Left lung (tissue), 10 donors: ENCODE data around the gene FAM32A. TPM values are rescaled to one million over a fixed set of nuclear protein-coding genes. Genes with fewer than 3 reads are reported as not detected.

Experiments
- ATAC-seq: fragments of 200-7000 bp; cut with Tn5 transposase; one replicate; pipeline ENCODE4 v1.9.1; 2020; ENCODE audit warnings: moderate library complexity
- DNase-seq, 4 donors: peaks; one replicate each; pipeline ENCODE4 v3.0.0-alpha.2; 2013 to 2020
- H3K27ac ChIP-seq, 2 donors: fragments of 200-600 bp; sonication (generic) in 1 of 2; one replicate each; pipeline versions ENCODE4 v1.5.0 to v1.8.0; 2020 to 2021
- H3K27me3 ChIP-seq, 2 donors: fragments of 200-600 bp; sonication (generic) in 1 of 2; one replicate each; pipeline versions ENCODE4 v1.5.0 to v1.8.0; 2020 to 2021
- H3K36me3 ChIP-seq, 2 donors: fragments of 200-600 bp; sonication (generic) in 1 of 2; one replicate each; pipeline versions ENCODE4 v1.5.0 to v1.8.0; 2020 to 2021
- H3K4me1 ChIP-seq, 2 donors: fragments of 200-600 bp; one replicate each; pipeline ENCODE4 v1.8.0; 2021
- H3K4me3 ChIP-seq, 2 donors: fragments of 200-600 bp; sonication (generic) in 1 of 2; one replicate each; pipeline versions ENCODE4 v1.5.0 to v1.8.0; 2020 to 2021; ENCODE audit warnings: mild to moderate bottlenecking in 1 of 2
- H3K9me3 ChIP-seq, 2 donors: fragments of 200-600 bp; sonication (generic) in 1 of 2; one replicate each; pipeline versions ENCODE4 v1.5.0 to v1.8.0; 2020 to 2021
- intact Hi-C, 2 donors: fragments of 100-400 bp; cut with DNase I; formaldehyde crosslinking; loops; one replicate each; pipeline versions ENCODE4 v1.11.2 to v1.14.2; 2022
- polyA plus RNA-seq, 6 donors: library from polyadenylated mRNA; unstranded; fragments of 120-200 nt; gene quantifications; one replicate each; pipeline ENCODE4 v1.2.1, GENCODE V29; 2013; ENCODE audit not compliant: insufficient read length in 6 of 6
- total RNA-seq, 2 donors: library from RNA; stranded (reverse); fragmentation: NEBNext Ultra II Directional; extraction: Animal tissue kit (Norgen Biotek cat#: 25700); gene quantifications; one replicate each; pipeline ENCODE4 v1.2.1, GENCODE V29; 2021
- TF ChIP-seq, protein P1 (sequence below), 2 donors: fragments of 200-600 bp; sonication (generic) in 1 of 2; IDR thresholded peaks; one replicate each; pipeline versions ENCODE4 v1.5.0 to v1.8.0; 2021; ENCODE audit warnings: antibody characterized with exemption in 2 of 2
- donor health status: DM: no; HTN: yes; CAD: no.
- donor health status: DM: no; HTN: no; CAD: no.

The FAM32A gene
- total and polyA plus RNA-seq, 8 donors, result 57.1 to 109 (median 101) TPM

DNA sequence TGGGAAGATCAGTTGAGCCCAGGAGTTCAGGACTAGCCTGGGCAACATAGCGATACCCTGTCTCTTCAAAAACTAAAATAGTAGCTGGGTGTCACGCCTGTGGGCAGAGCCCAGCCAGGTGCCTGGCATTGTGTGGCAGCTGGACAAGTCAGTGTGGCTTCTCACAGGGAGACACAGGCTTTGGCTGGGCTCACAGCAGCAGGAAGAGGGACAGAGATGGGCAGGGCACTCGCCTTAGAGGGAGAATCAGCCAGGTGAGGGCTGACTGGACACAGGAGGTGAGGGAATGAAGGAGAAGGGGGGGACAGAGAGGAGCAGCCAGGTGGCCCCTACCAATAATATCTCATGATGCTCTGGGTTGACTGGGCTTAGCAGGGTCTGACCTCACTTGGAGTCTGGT lies 3.3 kb downstream of the FAM32A start:
- H3K36me3 ChIP-seq, result peaks cover 0 to 70% of the 10 kb centered on the region in 2 donors
- ATAC-seq, result no peak

DNA sequence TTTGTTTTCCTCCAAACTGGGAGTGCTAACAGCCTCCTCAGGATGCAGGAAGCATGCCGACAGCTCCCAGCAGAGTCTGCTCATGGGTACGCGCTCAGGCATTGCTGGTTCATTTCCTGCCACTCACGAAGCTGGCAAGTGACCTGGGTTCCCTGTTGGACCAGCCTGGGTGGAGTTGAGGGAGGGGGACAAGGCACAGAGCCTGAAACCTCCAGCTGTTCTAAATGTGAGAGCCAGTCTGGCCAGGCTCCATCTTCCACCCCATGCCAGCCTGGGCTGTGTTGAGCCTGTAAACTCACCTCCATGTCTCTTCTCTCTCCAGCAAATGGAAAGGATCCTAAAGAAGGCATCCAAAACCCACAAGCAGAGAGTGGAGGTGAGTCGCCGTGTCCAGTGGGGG lies 5.0 kb downstream of the FAM32A start:
- H3K4me1 ChIP-seq, result peaks cover 5 to 29% of the 10 kb centered on the region in 2 donors
- H3K36me3 ChIP-seq, result peaks cover 0 to 77% of the 10 kb centered on the region in 2 donors
- intact Hi-C loops, result no loop called here
- H3K9me3 ChIP-seq, result no peaks in the 10 kb centered on the region
- no peaks in the 10 kb centered on the region for H3K27me3 ChIP-seq
- no peak overlapping the region for H3K4me3 ChIP-seq
- TF ChIP-seq, protein P1, sequence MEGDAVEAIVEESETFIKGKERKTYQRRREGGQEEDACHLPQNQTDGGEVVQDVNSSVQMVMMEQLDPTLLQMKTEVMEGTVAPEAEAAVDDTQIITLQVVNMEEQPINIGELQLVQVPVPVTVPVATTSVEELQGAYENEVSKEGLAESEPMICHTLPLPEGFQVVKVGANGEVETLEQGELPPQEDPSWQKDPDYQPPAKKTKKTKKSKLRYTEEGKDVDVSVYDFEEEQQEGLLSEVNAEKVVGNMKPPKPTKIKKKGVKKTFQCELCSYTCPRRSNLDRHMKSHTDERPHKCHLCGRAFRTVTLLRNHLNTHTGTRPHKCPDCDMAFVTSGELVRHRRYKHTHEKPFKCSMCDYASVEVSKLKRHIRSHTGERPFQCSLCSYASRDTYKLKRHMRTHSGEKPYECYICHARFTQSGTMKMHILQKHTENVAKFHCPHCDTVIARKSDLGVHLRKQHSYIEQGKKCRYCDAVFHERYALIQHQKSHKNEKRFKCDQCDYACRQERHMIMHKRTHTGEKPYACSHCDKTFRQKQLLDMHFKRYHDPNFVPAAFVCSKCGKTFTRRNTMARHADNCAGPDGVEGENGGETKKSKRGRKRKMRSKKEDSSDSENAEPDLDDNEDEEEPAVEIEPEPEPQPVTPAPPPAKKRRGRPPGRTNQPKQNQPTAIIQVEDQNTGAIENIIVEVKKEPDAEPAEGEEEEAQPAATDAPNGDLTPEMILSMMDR (IDR thresholded peaks at IDR 0.05), result no peak
- DNase-seq, result no peak
- ATAC-seq, result no peak
- no peak overlapping the region for H3K27ac ChIP-seq

More for the DNA sequence above, 3.3 kb downstream of the FAM32A start:
- Histone ChIP-seq H3K4me3 (no peak overlapping the region), H3K27ac (no peak overlapping the region), H3K4me1 (peaks cover 5 to 29% of the 10 kb centered on the region in 2 donors), H3K27me3 (no peaks in the 10 kb centered on the region), H3K9me3 (no peaks in the 10 kb centered on the region)
- intact Hi-C loops, result no loop called here
- TF ChIP-seq, protein P1 (IDR thresholded peaks at IDR 0.05), result no peak
- no peak for DNase-seq

DNA sequence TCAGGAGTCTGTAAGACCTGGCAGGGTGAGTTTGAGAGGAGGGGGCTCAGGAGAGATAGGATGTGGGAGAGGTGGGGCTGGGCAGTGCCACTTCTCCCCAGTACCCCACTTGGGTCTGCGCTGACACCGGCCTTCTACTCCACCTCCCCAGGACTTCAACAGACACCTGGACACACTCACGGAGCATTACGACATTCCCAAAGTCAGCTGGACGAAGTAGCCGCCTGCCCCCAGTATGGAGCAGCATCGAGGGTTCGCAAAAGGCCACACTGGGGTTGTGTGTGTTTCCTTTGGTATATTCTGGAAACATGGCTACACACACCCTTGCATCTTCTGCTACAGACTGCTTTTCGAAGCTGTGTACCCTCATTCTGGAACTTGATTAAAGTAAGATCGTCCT lies 5.5 kb downstream of the FAM32A start:
- Histone ChIP-seq H3K27me3 (no peaks in the 10 kb centered on the region), H3K36me3 (peaks cover 0 to 77% of the 10 kb centered on the region in 2 donors), H3K27ac (no peak overlapping the region), H3K4me3 (no peak overlapping the region), H3K4me1 (peaks cover 5 to 28% of the 10 kb centered on the region in 2 donors), H3K9me3 (no peaks in the 10 kb centered on the region)
- intact Hi-C loops, result no loop called here
- no peak for ATAC-seq
- TF ChIP-seq, protein P1 (IDR thresholded peaks at IDR 0.05), result no peak
- DNase-seq, result no peak

DNA sequence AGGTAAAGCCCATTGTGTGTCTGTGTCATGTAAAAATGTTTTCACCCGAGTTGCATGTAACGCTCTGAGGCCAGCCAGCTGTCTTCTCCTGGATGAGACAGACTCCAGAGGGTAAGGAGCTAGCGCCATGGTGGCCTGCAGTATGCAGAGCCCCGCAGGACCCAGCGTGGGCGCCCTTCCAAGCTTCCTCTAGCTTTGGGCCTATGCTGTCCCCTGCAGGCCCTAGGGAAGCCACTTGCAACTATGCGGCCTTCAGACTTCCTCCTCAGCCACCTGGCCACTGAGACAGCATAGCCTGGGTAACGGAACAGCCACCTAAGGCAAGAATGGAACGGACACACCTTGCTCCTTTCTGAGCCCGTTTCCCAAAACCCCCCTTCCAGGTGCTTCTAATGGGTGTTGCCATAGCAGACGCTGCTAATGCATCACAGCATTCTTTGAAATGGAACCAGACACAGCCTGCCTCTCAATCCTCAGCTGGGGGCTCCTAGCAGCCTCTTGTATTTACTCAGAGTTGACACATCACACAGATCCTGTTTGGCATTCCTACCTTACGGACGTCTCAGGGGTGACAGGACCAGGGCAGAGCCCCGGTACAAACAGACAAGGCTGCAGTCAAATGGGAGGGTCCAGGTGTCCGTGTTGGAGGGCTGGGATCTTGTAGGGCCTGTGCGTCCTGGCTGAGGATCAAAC lies 6.2 kb downstream of the FAM32A start:
- peaks cover 0 to 77% of the 10 kb centered on the region in 2 donors for H3K36me3 ChIP-seq
- intact Hi-C loops, result no loop called here

DNA sequence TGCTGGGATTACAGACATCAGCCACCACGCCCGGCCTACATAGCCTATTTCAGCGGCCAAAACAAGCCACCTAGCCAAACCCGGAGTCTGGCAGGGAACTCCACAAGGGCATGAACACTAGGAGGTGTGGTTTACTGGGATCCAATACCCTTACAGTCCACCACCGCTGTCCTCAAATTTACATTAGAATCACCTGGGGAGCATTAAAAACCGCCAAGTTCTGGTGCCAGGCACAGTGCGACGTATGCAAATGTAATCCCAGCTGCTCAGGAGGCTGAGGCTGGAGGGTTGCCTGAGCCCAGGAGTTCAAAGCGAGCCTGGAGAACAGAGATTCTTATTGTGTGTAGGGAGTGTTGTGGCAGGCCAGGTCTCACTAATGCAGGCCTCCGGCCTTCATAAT lies 8.3 kb downstream of the FAM32A start:
- no peaks in the 10 kb centered on the region for H3K9me3 ChIP-seq
- H3K4me1 ChIP-seq, result peaks cover 6 to 13% of the 10 kb centered on the region in 2 donors
- H3K36me3 ChIP-seq, result peaks cover 0 to 58% of the 10 kb centered on the region in 2 donors
- TF ChIP-seq, protein P1 (IDR thresholded peaks at IDR 0.05), result no peak
- H3K27me3 ChIP-seq, result no peaks in the 10 kb centered on the region
- intact Hi-C loops, result no loop called here
- H3K27ac ChIP-seq, result no peak overlapping the region
- H3K4me3 ChIP-seq, result no peak overlapping the region
- ATAC-seq (no peak), DNase-seq (no peak)

More for the DNA sequence above, 6.2 kb downstream of the FAM32A start:
- H3K4me3 ChIP-seq, result no peak overlapping the region
- H3K27me3 ChIP-seq, result no peaks in the 10 kb centered on the region
- H3K9me3 ChIP-seq, result no peaks in the 10 kb centered on the region
- ATAC-seq (no peak), DNase-seq (no peak)
- H3K27ac ChIP-seq, result no peak overlapping the region
- peaks cover 2 to 22% of the 10 kb centered on the region in 2 donors for H3K4me1 ChIP-seq
- TF ChIP-seq, protein P1 (IDR thresholded peaks at IDR 0.05), result no peak
